K562 (cell line): ENCODE results near the gene HSD11B1. TPM values are rescaled to one million over a fixed set of nuclear protein-coding genes. Genes with fewer than 3 reads are reported as not detected.

Source experiments
- ATAC-seq: fragments of 200-7000 bp; cut with Tn5 transposase; 3 replicates; pipeline ENCODE4 v1.9.1; 2020; ENCODE audit warnings: moderate library complexity
- BruUV-seq: library from RNA; stranded (reverse); fragments of 400-500 nt; replicated peaks from 2 replicates; lab custom pipeline; 2021; lab: Mats Ljungman, UMichigan
- CTCF ChIA-PET: fragments of 300-600 bp; formaldehyde crosslinking; extraction: SDS; loops from one replicate; lab custom pipeline; 2021; ENCODE audit warnings: low intra/inter-chr PET ratio; lab: Yijun Ruan, JAX
- POLR2A ChIA-PET: fragments of 300-600, 350-650 bp; sonication (Branson Sonifier 250); formaldehyde crosslinking; extraction: SDS; loops from one replicate; lab custom pipeline; 2021; ENCODE audit warnings: antibody characterized with exemption, inconsistent platforms; lab: Yijun Ruan, JAX
- DNase-seq, 4 experiments: peaks; one replicate each; pipeline versions ENCODE4 v3.0.0 to v3.0.0-alpha.2; 2011 to 2018; ENCODE audit warnings: low spot score in 3 of 4, mixed read lengths in 3 of 4; ENCODE audit errors: extremely low read depth in 1 of 4
- FAIRE-seq: peaks from 2 replicates; lab custom pipeline; 2011; peaks lifted over from hg19 to GRCh38; lab: Jason Lieb, UNC
- H2AFZ ChIP-seq: 2 replicates; pipeline ENCODE4 v1.6.0; 2011; ENCODE audit warnings: low read depth, low read length, control low read depth, inconsistent platforms
- H3K27ac ChIP-seq: fragments of 200-600 bp; 3 replicates; pipeline ENCODE4 v1.8.0; 2011; ENCODE audit warnings: low read depth, mild to moderate bottlenecking, control low read depth, inconsistent platforms, low read length, moderate library complexity, mixed read lengths; ENCODE audit errors: extremely low read depth
- H3K27me3 ChIP-seq, 2 experiments: fragments of 300-600 bp in 1 of 2; 2 replicates in 1 of 2; 3 replicates in 1 of 2; pipeline versions ENCODE4 v1.6.0 to v1.8.0; 2011; ENCODE audit warnings: inconsistent platforms in 2 of 2, low read length in 2 of 2, mild to moderate bottlenecking in 1 of 2, mixed read lengths in 1 of 2, moderate library complexity in 1 of 2; ENCODE audit not compliant: control insufficient read depth in 2 of 2, insufficient read depth in 2 of 2
- H3K36me3 ChIP-seq: fragments of 300-600 bp; 3 replicates; pipeline ENCODE4 v1.8.0; 2011; ENCODE audit warnings: mild to moderate bottlenecking, low read length, inconsistent platforms; ENCODE audit not compliant: control insufficient read depth, insufficient read depth
- H3K4me1 ChIP-seq, 2 experiments: fragments of 200-600 bp in 1 of 2; replicated peaks in 1 of 2; 2 replicates in 1 of 2; 3 replicates in 1 of 2; pipeline versions ENCODE4 v1.5.1 to v1.8.0; 2011; ENCODE audit warnings: inconsistent platforms in 2 of 2, low read length in 2 of 2, mild to moderate bottlenecking in 1 of 2, mixed read lengths in 1 of 2, moderate library complexity in 1 of 2; ENCODE audit not compliant: control insufficient read depth in 2 of 2, insufficient read depth in 2 of 2
- H3K4me2 ChIP-seq: 2 replicates; pipeline ENCODE4 v1.6.1; 2011; ENCODE audit warnings: low read length, control low read depth, inconsistent platforms, mixed read lengths; ENCODE audit not compliant: insufficient read depth
- H3K4me3 ChIP-seq: fragments of 200-600 bp; sonication (generic), shearing (Covaris generic); 2 replicates; pipeline ENCODE4 v1.5.1; 2016; ENCODE audit warnings: control low read depth, inconsistent platforms
- H3K79me2 ChIP-seq: fragments of 200-600 bp; 3 replicates; pipeline ENCODE4 v1.8.0; 2011; ENCODE audit warnings: low read length, inconsistent platforms; ENCODE audit not compliant: control insufficient read depth, insufficient read depth
- H3K9ac ChIP-seq, 2 experiments: 2 replicates each; pipeline versions ENCODE4 v1.6.0 to v1.6.1; 2011; ENCODE audit warnings: low read depth in 2 of 2, low read length in 2 of 2, control low read depth in 1 of 2, inconsistent platforms in 1 of 2, mild to moderate bottlenecking in 1 of 2, mixed read lengths in 1 of 2; ENCODE audit not compliant: insufficient read depth in 1 of 2
- H3K9me1 ChIP-seq: one replicate; pipeline ENCODE4 v1.6.0; 2011; ENCODE audit warnings: inconsistent platforms, mild to moderate bottlenecking, low read length, moderate library complexity; ENCODE audit not compliant: control insufficient read depth, insufficient read depth
- H3K9me3 ChIP-seq: replicated peaks from 2 replicates; pipeline ENCODE4 v1.5.1; 2011; ENCODE audit warnings: low read depth, low read length, inconsistent platforms; ENCODE audit not compliant: control insufficient read depth, insufficient read depth
- H4K20me1 ChIP-seq: replicated peaks from 2 replicates; pipeline ENCODE4 v1.6.1; 2011; ENCODE audit warnings: low read length, inconsistent platforms, mixed read lengths; ENCODE audit not compliant: control insufficient read depth, insufficient read depth
- CREM ChIP-seq: IDR thresholded peaks from 2 replicates; pipeline ENCODE4 v1.6.1; 2014; ENCODE audit warnings: antibody characterized with exemption, low read depth
- DDX20 ChIP-seq: fragments of 450-650 bp; IDR thresholded peaks from 2 replicates; pipeline ENCODE4 v1.6.1; 2016; ENCODE audit warnings: missing genetic modification characterization, low read depth, mild to moderate bottlenecking, missing compliant biosample characterization, moderate library complexity
- ELK3 ChIP-seq: fragments of 450-650 bp; formaldehyde crosslinking; IDR thresholded peaks from 2 replicates; pipeline ENCODE4 v1.4.0; 2020; ENCODE audit warnings: mild to moderate bottlenecking
- GTF3C2 ChIP-seq: IDR thresholded peaks from 3 replicates; pipeline ENCODE4 v1.6.1; 2011; ENCODE audit warnings: borderline replicate concordance, mild to moderate bottlenecking, moderate library complexity; ENCODE audit not compliant: insufficient read length; ENCODE audit errors: extremely low read depth
- HMBOX1 ChIP-seq: sonication (generic); IDR thresholded peaks from 2 replicates; pipeline ENCODE4 v1.6.1; 2016
- KDM2B ChIP-seq: fragments of 250-450 bp; sonication (Bioruptor Pico); IDR thresholded peaks from 2 replicates; pipeline ENCODE4 v1.8.0; 2021; ENCODE audit warnings: mild to moderate bottlenecking, moderate library complexity
- MLLT1 ChIP-seq, 2 experiments: fragments of 450-650 bp; IDR thresholded peaks; 2 replicates each; pipeline ENCODE4 v1.6.1; 2016
- NFIC ChIP-seq: fragments of 450-650 bp; IDR thresholded peaks from 2 replicates; pipeline ENCODE4 v1.6.1; 2017; ENCODE audit warnings: mild to moderate bottlenecking, inconsistent platforms
- POLR3G ChIP-seq: IDR thresholded peaks from 2 replicates; pipeline ENCODE4 v1.6.1; 2011; ENCODE audit not compliant: insufficient read length, insufficient replicate concordance; ENCODE audit errors: extremely low read depth
- PRPF4 ChIP-seq: fragments of 200-400 bp; formaldehyde crosslinking; IDR thresholded peaks from one replicate; pipeline ENCODE4 v1.6.1; 2017; ENCODE audit warnings: low read length, low read depth, mild to moderate bottlenecking; ENCODE audit not compliant: insufficient read depth, poor library complexity, severe bottlenecking
- ZNF280A ChIP-seq: fragments of 450-650 bp; IDR thresholded peaks from 2 replicates; pipeline ENCODE4 v1.6.1; 2018; ENCODE audit warnings: mild to moderate bottlenecking, low read depth; ENCODE audit not compliant: partially characterized antibody
- ZNF3 ChIP-seq: fragments of 250-450 bp; sonication (Bioruptor Pico); IDR thresholded peaks from 2 replicates; pipeline ENCODE4 v1.5.0; 2021; ENCODE audit warnings: mild to moderate bottlenecking, moderate library complexity
- ZNF644 ChIP-seq: fragments of 200-800 bp; sonication (Bioruptor generic); IDR thresholded peaks from 2 replicates; pipeline ENCODE4 v1.6.1; 2016; ENCODE audit warnings: low read depth, missing genetic modification characterization, missing compliant biosample characterization
- ZNF79 ChIP-seq: fragments of 250-450 bp; sonication (Bioruptor Pico); IDR thresholded peaks from 2 replicates; pipeline ENCODE4 v1.4.0; 2020; ENCODE audit warnings: low read depth, mild to moderate bottlenecking, moderate library complexity
- WGBS: fragments of 100-300 bp; shearing (Covaris generic); methylation state at CpG from one replicate; pipeline ENCODE4 v1.1.6; 2016; ENCODE audit warnings: low coverage, mixed read lengths; ENCODE audit not compliant: insufficient coverage; ENCODE audit errors: missing lambda C conversion rate; 5-methylcytosine and 5-hydroxymethylcytosine counted together
- in situ Hi-C: fragments of 300-500 bp; cut with MboI; formaldehyde crosslinking; loops from 4 replicates; pipeline ENCODE4 v1.15.0; 2018; ENCODE audit warnings: inconsistent platforms, mixed read lengths
- intact Hi-C: fragments of 100-400 bp; cut with micrococcal nuclease; formaldehyde crosslinking; loops from 2 replicates; pipeline ENCODE4 v1.14.2; 2022
- polyA plus RNA-seq, 8 experiments: library from polyadenylated mRNA; depleted of rRNA in 4 of 8; stranded (reverse) in 5 of 8; unstranded in 3 of 8; fragments of >200 nt; fragmentation: Nextera tagmentation in 2 of 8; fragmentation: Illumina TruSeq in 1 of 8; extraction: Ambion mirVana in 2 of 8; extraction: Trizol in 1 of 8; gene quantifications; 2 replicates each; pipeline versions ENCODE4 v1.2.1 to v1.2.3, GENCODE V29; 2011 to 2014; ENCODE audit warnings: inconsistent platforms in 1 of 8, missing spikeins in 1 of 8
- total RNA-seq, 7 experiments: library from RNA; depleted of rRNA in 6 of 7; stranded (reverse); fragments of >200 nt in 6 of 7; fragmentation: Illumina TruSeq in 2 of 7; extraction: Trizol in 2 of 7; gene quantifications; 2 replicates each; pipeline versions ENCODE4 v1.2.1 to v1.2.3, GENCODE V29; 2011 to 2021; ENCODE audit warnings: low replicate concordance in 1 of 7

HSD11B1 gene
- total and polyA plus RNA-seq, 9 of the 15 experiments (the other 6 are each of a cell fraction or from before 2014, with no cell fraction given): 0.04 to 0.16 TPM; not detected in 7

- in situ Hi-C loops: no loop called here
- WGBS: 0% methylated on average over 2 of the region's 2 CpGs
- TF ChIP-seq CREM: no peak
- TF ChIP-seq HMBOX1: no peak
- TF ChIP-seq ZNF280A: no peak
- no peak for TF ChIP-seq ZNF3
- no peak for TF ChIP-seq ELK3 (CRISPR knock-in tag)
- TF ChIP-seq KDM2B (CRISPR knock-in tag): no peak
- TF ChIP-seq POLR3G: no peak
- no peak for TF ChIP-seq NFIC
- TF ChIP-seq GTF3C2: no peak
- TF ChIP-seq PRPF4: no peak
- no peak for TF ChIP-seq MLLT1 (IDR thresholded peaks at IDR 0.05)
- TF ChIP-seq DDX20 (tag): no peak
- no peak for TF ChIP-seq ZNF79 (CRISPR knock-in tag)
- TF ChIP-seq ZNF644: no peak
These were observed 37.2 kb downstream of the HSD11B1 start for GRCh38 chr1:209741889-209742288.

More at GRCh38 chr1:209741889-209742288, 37.2 kb downstream of the HSD11B1 start:
- no peak overlapping the region for H3K4me2 ChIP-seq
- H3K4me1 ChIP-seq: peaks cover 0 to 4% of the 10 kb centered on the region in 2 experiments; a peak in 2 of 5 replicates
- ChIA-PET POLR2A (interaction anchor here (0.6 to 1.1 kb wide), 2 partner anchors 172 to 1464 kb away, joined by 4 read pairs; no protein-coding TSS in a partner anchor), CTCF (interaction anchor here (1.1 kb wide), 1 partner anchor 165 kb away, joined by 3 read pairs; no protein-coding TSS in a partner anchor)
- no peak for FAIRE-seq
- no peak overlapping the region for H2AFZ ChIP-seq
- peaks cover 10 to 28% of the 10 kb centered on the region in 2 experiments for H3K27me3 ChIP-seq
- intact Hi-C loops: loop anchor here (10.0 kb wide), 1 partner anchor 137 kb away; no protein-coding TSS in a partner anchor
- BruUV-seq: no TSS peak
- no peak overlapping the region for H3K4me3 ChIP-seq
- no peaks in the 10 kb centered on the region for H3K9me3 ChIP-seq
- H3K27ac ChIP-seq: no peak overlapping the region
- no peaks in the 10 kb centered on the region for H3K9me1 ChIP-seq
- 0 out of 3 replicates have a peak, but pooled peaks have one; percentile 30 for ATAC-seq
- H3K79me2 ChIP-seq: no peaks in the 10 kb centered on the region
- no peaks in the 10 kb centered on the region for H3K36me3 ChIP-seq
- H4K20me1 ChIP-seq: no peaks in the 10 kb centered on the region
- no peak overlapping the region for H3K9ac ChIP-seq
- no peak for DNase-seq
